Measurements from ENCODE around the gene UBR2. TPM values are rescaled to one million over a fixed set of nuclear protein-coding genes. Genes with fewer than 3 reads are reported as not detected.

Gene UBR2
- total and polyA plus RNA-seq, 9 of the 15 experiments (the other 6 are each of a cell fraction or from before 2014, with no cell fraction given): 9.1 to 38.9 (median 23.4) TPM

DNA sequence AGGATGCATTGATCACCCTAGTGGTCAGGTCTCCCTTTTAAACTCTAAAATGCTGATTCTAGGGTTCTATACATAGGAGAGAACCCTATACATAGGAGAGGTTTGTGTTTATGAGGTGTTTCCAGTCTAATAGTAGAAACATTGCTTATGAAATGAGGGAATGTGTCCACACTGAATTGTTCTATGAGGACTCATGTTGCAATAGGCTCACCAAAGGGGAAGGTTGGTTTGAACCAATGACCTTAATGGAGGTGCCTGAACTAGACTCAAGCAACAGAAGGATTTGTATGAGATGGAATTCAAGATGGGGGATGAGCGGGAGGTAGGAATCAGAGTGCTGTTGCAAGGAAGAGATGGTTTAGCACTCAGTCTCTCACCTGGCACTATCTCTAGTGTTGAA is 33.5 kb upstream of the UBR2 start:
- ChIA-PET CTCF (ENCODE audit: low intra/inter-chr PET ratio) (interaction anchor here (0.7 kb wide), 1 partner anchor 223 kb away, joined by 3 read pairs; no protein-coding TSS in a partner anchor), POLR2A (no interaction called here)
- Histone ChIP-seq H3K27ac (ENCODE audit: extremely low read depth, low read depth, low read length) (no peak overlapping the region), H2AFZ (ENCODE audit: low read depth, low read length) (no peak overlapping the region), H3K9me1 (ENCODE audit: control insufficient read depth, insufficient read depth, low read length) (no peaks in the 10 kb centered on the region), H3K4me1 (replicated peaks in 1 of 2; ENCODE audit: control insufficient read depth in 2 of 2, insufficient read depth in 2 of 2, low read length in 2 of 2) (no peaks in the 10 kb centered on the region; a peak in 1 of 5 replicates), H3K9me3 (replicated peaks; ENCODE audit: control insufficient read depth, insufficient read depth, low read depth, low read length) (no peaks in the 10 kb centered on the region), H3K36me3 (ENCODE audit: control insufficient read depth, insufficient read depth, low read length) (no peaks in the 10 kb centered on the region), H3K4me3 (no peak overlapping the region), H3K4me2 (ENCODE audit: insufficient read depth, low read length) (no peak overlapping the region), H4K20me1 (replicated peaks; ENCODE audit: control insufficient read depth, insufficient read depth, low read length) (no peaks in the 10 kb centered on the region), H3K27me3 (ENCODE audit: control insufficient read depth in 2 of 2, insufficient read depth in 2 of 2, low read length in 2 of 2) (peaks cover 0 to 6% of the 10 kb centered on the region in 2 experiments; a peak in 3 of 5 replicates), H3K9ac (ENCODE audit: insufficient read depth in 1 of 2, low read depth in 2 of 2, low read length in 2 of 2) (no peak overlapping the region), H3K79me2 (ENCODE audit: control insufficient read depth, insufficient read depth, low read length) (no peaks in the 10 kb centered on the region)
- WGBS (ENCODE audit: insufficient coverage, low coverage, missing lambda C conversion rate): 14% methylated on average over 1 of the region's 1 CpG
- DNase-seq (ENCODE audit: extremely low read depth in 1 of 4, low spot score in 3 of 4) (no peak), ATAC-seq (no peak), FAIRE-seq (no peak)
- BruUV-seq (replicated peaks): no TSS peak
- TF ChIP-seq GABPB1 (CRISPR knock-in tag; IDR thresholded peaks at IDR 0.05) (no peak), CEBPB (tag; IDR thresholded peaks at IDR 0.05) (0 out of 2 replicates have a peak, but pooled peaks have one; percentile 46), CAMTA2 (CRISPR knock-in tag; conservative IDR thresholded peaks at IDR 0.05) (no peak), KLF16 (IDR thresholded peaks at IDR 0.05) (no peak), CEBPG (CRISPR knock-in tag; IDR thresholded peaks at IDR 0.05) (peak; percentile 39; the same call in 1 of the 2 replicates), CEBPG (tag; conservative IDR thresholded peaks at IDR 0.05 in 1 of 2, IDR thresholded peaks at IDR 0.05 in 1 of 2) (no peak)
- intact Hi-C loops (cut with micrococcal nuclease) (loop anchor here (5.0 kb wide), 2 partner anchors 33 to 68 kb away; no protein-coding TSS in a partner anchor), in situ Hi-C loops (cut with MboI) (loop anchor here (25.0 kb wide), 1 partner anchor 218 kb away; no protein-coding TSS in a partner anchor)

GRCh38 chr6:42530751-42531150 is 33.1 kb upstream of the UBR2 start:
- in situ Hi-C loops (cut with MboI): loop anchor here (25.0 kb wide), 1 partner anchor 218 kb away; no protein-coding TSS in a partner anchor
- POLR2A ChIA-PET: no interaction called here

More at GRCh38 chr6:42530751-42531150, 33.1 kb upstream of the UBR2 start:
- TF ChIP-seq, protein P1, sequence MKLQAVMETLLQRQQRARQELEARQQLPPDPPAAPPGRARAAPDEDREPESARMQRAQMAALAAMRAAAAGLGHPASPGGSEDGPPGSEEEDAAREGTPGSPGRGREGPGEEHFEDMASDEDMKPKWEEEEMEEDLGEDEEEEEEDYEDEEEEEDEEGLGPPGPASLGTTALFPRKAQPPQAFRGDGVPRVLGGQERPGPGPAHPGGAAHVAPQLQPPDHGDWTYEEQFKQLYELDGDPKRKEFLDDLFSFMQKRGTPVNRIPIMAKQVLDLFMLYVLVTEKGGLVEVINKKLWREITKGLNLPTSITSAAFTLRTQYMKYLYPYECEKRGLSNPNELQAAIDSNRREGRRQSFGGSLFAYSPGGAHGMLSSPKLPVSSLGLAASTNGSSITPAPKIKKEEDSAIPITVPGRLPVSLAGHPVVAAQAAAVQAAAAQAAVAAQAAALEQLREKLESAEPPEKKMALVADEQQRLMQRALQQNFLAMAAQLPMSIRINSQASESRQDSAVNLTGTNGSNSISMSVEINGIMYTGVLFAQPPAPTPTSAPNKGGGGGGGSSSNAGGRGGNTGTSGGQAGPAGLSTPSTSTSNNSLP (IDR thresholded peaks at IDR 0.05; ENCODE audit: borderline replicate concordance, low read depth, low read length): no peak
- TF ChIP-seq THAP7 (CRISPR knock-in tag; IDR thresholded peaks at IDR 0.05) (no peak), ZKSCAN1 (IDR thresholded peaks at IDR 0.05; ENCODE audit: low read depth, low read length) (no peak), RUNX1 (IDR thresholded peaks at IDR 0.05; ENCODE audit: low read depth) (no peak)
- TF ChIP-seq, protein P2, sequence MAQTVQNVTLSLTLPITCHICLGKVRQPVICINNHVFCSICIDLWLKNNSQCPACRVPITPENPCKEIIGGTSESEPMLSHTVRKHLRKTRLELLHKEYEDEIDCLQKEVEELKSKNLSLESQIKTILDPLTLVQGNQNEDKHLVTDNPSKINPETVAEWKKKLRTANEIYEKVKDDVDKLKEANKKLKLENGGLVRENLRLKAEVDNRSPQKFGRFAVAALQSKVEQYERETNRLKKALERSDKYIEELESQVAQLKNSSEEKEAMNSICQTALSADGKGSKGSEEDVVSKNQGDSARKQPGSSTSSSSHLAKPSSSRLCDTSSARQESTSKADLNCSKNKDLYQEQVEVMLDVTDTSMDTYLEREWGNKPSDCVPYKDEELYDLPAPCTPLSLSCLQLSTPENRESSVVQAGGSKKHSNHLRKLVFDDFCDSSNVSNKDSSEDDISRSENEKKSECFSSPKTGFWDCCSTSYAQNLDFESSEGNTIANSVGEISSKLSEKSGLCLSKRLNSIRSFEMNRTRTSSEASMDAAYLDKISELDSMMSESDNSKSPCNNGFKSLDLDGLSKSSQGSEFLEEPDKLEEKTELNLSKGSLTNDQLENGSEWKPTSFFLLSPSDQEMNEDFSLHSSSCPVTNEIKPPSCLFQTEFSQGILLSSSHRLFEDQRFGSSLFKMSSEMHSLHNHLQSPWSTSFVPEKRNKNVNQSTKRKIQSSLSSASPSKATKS (CRISPR knock-in tag; IDR thresholded peaks at IDR 0.05): no peak
- Histone ChIP-seq H4K20me1 (replicated peaks; ENCODE audit: control insufficient read depth, insufficient read depth, low read length) (no peaks in the 10 kb centered on the region), H3K9me3 (replicated peaks; ENCODE audit: control insufficient read depth, insufficient read depth, low read depth, low read length) (no peaks in the 10 kb centered on the region), H3K9me1 (ENCODE audit: control insufficient read depth, insufficient read depth, low read length) (no peaks in the 10 kb centered on the region), H3K79me2 (ENCODE audit: control insufficient read depth, insufficient read depth, low read length) (no peaks in the 10 kb centered on the region), H3K27ac (ENCODE audit: extremely low read depth, low read depth, low read length) (no peak overlapping the region), H2AFZ (ENCODE audit: low read depth, low read length) (no peak overlapping the region), H3K4me1 (replicated peaks in 1 of 2; ENCODE audit: control insufficient read depth in 2 of 2, insufficient read depth in 2 of 2, low read length in 2 of 2) (no peaks in the 10 kb centered on the region; a peak in 1 of 5 replicates), H3K4me3 (no peak overlapping the region), H3K4me2 (ENCODE audit: insufficient read depth, low read length) (no peak overlapping the region), H3K9ac (ENCODE audit: insufficient read depth in 1 of 2, low read depth in 2 of 2, low read length in 2 of 2) (no peak overlapping the region), H3K36me3 (ENCODE audit: control insufficient read depth, insufficient read depth, low read length) (no peaks in the 10 kb centered on the region), H3K27me3 (ENCODE audit: control insufficient read depth in 2 of 2, insufficient read depth in 2 of 2, low read length in 2 of 2) (peaks cover 2 to 6% of the 10 kb centered on the region in 2 experiments; a peak in 4 of 5 replicates)
- no peak for FAIRE-seq
- WGBS (ENCODE audit: insufficient coverage, low coverage, missing lambda C conversion rate): 0% methylated on average over 1 of the region's 1 CpG
- intact Hi-C loops (cut with micrococcal nuclease): loop anchor here (5.0 kb wide), 2 partner anchors 33 to 68 kb away; no protein-coding TSS in a partner anchor
- CTCF ChIA-PET (ENCODE audit: low intra/inter-chr PET ratio): interaction anchor here (0.7 kb wide), 1 partner anchor 224 kb away, joined by 3 read pairs; no protein-coding TSS in a partner anchor
- no peak for DNase-seq (ENCODE audit: extremely low read depth in 1 of 4, low spot score in 3 of 4)
- BruUV-seq (replicated peaks): no TSS peak
- ATAC-seq: no peak
